Stomach (tissue), 19 donors: ENCODE results near the gene ZDHHC5. TPM values are rescaled to one million over a fixed set of nuclear protein-coding genes. Genes with fewer than 3 reads are reported as not detected.

Experiments used
- DNase-seq, 2 donors: peaks; one replicate each; pipeline versions ENCODE4 v3.0.0 to v3.0.0-alpha.2; 2013 to 2019
- H3K27ac ChIP-seq, 5 donors: fragments of 200-600 bp in 4 of 5; sonication (generic) in 4 of 5; one replicate each; pipeline ENCODE4 v1.5.1; 2013 to 2019; ENCODE audit warnings: mild to moderate bottlenecking in 1 of 5, moderate library complexity in 1 of 5
- H3K27me3 ChIP-seq, 3 donors: fragments of 200-600 bp; sonication (generic); one replicate each; pipeline ENCODE4 v1.5.1; 2017 to 2019; ENCODE audit warnings: mixed run types in 1 of 3
- H3K36me3 ChIP-seq, 4 donors: fragments of 200-600 bp; sonication (generic); 1 replicate in 3 of 4; 2 replicates in 1 of 4; pipeline ENCODE4 v1.5.1; 2016 to 2019
- H3K4me1 ChIP-seq, 4 donors: fragments of 200-600 bp; sonication (generic); one replicate each; pipeline ENCODE4 v1.5.1; 2016 to 2019
- H3K4me3 ChIP-seq, 4 donors: fragments of 200-600 bp; sonication (generic) in 3 of 4; one replicate each; pipeline ENCODE4 v1.5.1; 2016 to 2019; ENCODE audit warnings: mild to moderate bottlenecking in 1 of 4
- H3K9me3 ChIP-seq, 4 donors: fragments of 200-600 bp; sonication (generic); one replicate each; pipeline ENCODE4 v1.5.1; 2016 to 2019
- EP300 ChIP-seq: sonication (generic); formaldehyde crosslinking; IDR thresholded peaks from one replicate; pipeline ENCODE4 v1.6.1; 2017; ENCODE audit warnings: antibody characterized with exemption
- POLR2A ChIP-seq, 4 donors: fragments of 450-650 bp; IDR thresholded peaks; one replicate each; pipeline ENCODE4 v1.6.1; 2016; ENCODE audit warnings: antibody characterized with exemption in 4 of 4, control low read depth in 2 of 4, mild to moderate bottlenecking in 1 of 4, moderate library complexity in 1 of 4
- POLR2AphosphoS5 ChIP-seq, 3 donors: sonication (generic); formaldehyde crosslinking; IDR thresholded peaks; one replicate each; pipeline ENCODE4 v1.6.1; 2016; ENCODE audit warnings: antibody characterized with exemption in 3 of 3
- WGBS, 5 donors: extraction: QIAGEN DNeasy Blood & Tissue Kit in 3 of 5; methylation state at CpG; one replicate each; pipeline versions ENCODE4 v1.1.5 to v1.1.7; 2013 to 2018; 5-methylcytosine and 5-hydroxymethylcytosine counted together
- intact Hi-C: fragments of 100-400 bp; cut with DNase I; formaldehyde crosslinking; loops from one replicate; pipeline ENCODE4 v1.15.1; 2023; ENCODE audit warnings: low total_unique reads
- long read RNA-seq, 10 donors: transcript quantifications; one replicate each; lab custom pipeline, GENCODE V29; 2026
- polyA plus RNA-seq, 3 donors: library from polyadenylated mRNA; stranded (reverse); fragments of 200-250 nt; gene quantifications; one replicate each; pipeline ENCODE4 v1.2.3, GENCODE V29; 2013
- total RNA-seq, 5 donors: library from RNA; depleted of rRNA; stranded (reverse); fragments of >200 nt; gene quantifications; one replicate each; pipeline versions ENCODE4 v1.1.0 to v1.2.3, GENCODE V29; 2014 to 2016
- TF ChIP-seq, protein P1 (sequence below), 7 experiments: fragments of 450-650 bp in 4 of 7; fragments of 200-600 bp in 3 of 7; sonication (generic) in 3 of 7; IDR thresholded peaks; one replicate each; pipeline ENCODE4 v1.5.1; 2016 to 2019; ENCODE audit warnings: antibody characterized with exemption in 7 of 7, control low read depth in 2 of 7, mild to moderate bottlenecking in 1 of 7
- donor health status: healthy with polysubstance abuse.
- donor health status: Bipolar disorder and iron deficiency.
- donor health status: healthy.

The ZDHHC5 gene, protein sequence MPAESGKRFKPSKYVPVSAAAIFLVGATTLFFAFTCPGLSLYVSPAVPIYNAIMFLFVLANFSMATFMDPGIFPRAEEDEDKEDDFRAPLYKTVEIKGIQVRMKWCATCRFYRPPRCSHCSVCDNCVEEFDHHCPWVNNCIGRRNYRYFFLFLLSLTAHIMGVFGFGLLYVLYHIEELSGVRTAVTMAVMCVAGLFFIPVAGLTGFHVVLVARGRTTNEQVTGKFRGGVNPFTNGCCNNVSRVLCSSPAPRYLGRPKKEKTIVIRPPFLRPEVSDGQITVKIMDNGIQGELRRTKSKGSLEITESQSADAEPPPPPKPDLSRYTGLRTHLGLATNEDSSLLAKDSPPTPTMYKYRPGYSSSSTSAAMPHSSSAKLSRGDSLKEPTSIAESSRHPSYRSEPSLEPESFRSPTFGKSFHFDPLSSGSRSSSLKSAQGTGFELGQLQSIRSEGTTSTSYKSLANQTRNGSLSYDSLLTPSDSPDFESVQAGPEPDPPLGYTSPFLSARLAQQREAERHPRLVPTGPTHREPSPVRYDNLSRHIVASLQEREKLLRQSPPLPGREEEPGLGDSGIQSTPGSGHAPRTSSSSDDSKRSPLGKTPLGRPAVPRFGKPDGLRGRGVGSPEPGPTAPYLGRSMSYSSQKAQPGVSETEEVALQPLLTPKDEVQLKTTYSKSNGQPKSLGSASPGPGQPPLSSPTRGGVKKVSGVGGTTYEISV
- total RNA-seq (10 to 100 TPM; 21.0 to 72.8 (median 39.8) TPM), polyA plus RNA-seq (10 to 100 TPM; 11.2 to 21.9 (median 14.3) TPM)
- long read RNA-seq, donor 1, full-length matches to known transcripts = 1 of 6 reads
- long read RNA-seq, donor 1, partial matches to known transcripts = 5 of 6 reads
- long read RNA-seq, donor 1, other reads (novel, unspliced or antisense) = 0 of 6 reads
- long read RNA-seq, donor 2, full-length matches to known transcripts = 2 of 8 reads
- long read RNA-seq, donor 2, partial matches to known transcripts = 6 of 8 reads
- long read RNA-seq, donor 2, other reads (novel, unspliced or antisense) = 0 of 8 reads
- long read RNA-seq, donor 3, full-length matches to known transcripts = 1 of 1 reads
- long read RNA-seq, donor 3, partial matches to known transcripts = 0 of 1 reads
- long read RNA-seq, donor 3, other reads (novel, unspliced or antisense) = 0 of 1 reads
- long read RNA-seq, donor 4, full-length matches to known transcripts = 1 of 1 reads
- long read RNA-seq, donor 4, partial matches to known transcripts = 0 of 1 reads
- long read RNA-seq, donor 4, other reads (novel, unspliced or antisense) = 0 of 1 reads
- long read RNA-seq, donor 5, partial matches to known transcripts = 12 of 12 reads
- long read RNA-seq, donor 5, other reads (novel, unspliced or antisense) = 0 of 12 reads
- long read RNA-seq, donor 6, full-length matches to known transcripts = 8 of 46 reads
- long read RNA-seq, donor 6, partial matches to known transcripts = 38 of 46 reads
- long read RNA-seq, donor 6, other reads (novel, unspliced or antisense) = 0 of 46 reads
- long read RNA-seq, donor 7, full-length matches to known transcripts = 1 of 19 reads
- long read RNA-seq, donor 7, partial matches to known transcripts = 18 of 19 reads
- long read RNA-seq, donor 7, other reads (novel, unspliced or antisense) = 0 of 19 reads
- long read RNA-seq, donor 8, full-length matches to known transcripts = 1 of 6 reads
- long read RNA-seq, donor 8, partial matches to known transcripts = 5 of 6 reads
- long read RNA-seq, donor 8, other reads (novel, unspliced or antisense) = 0 of 6 reads
- long read RNA-seq, donor 9, partial matches to known transcripts = 45 of 51 reads
- long read RNA-seq, donor 9, other reads (novel, unspliced or antisense) = 6 of 51 reads
- long read RNA-seq, donor 10, full-length matches to known transcripts = 1 of 1 reads
- long read RNA-seq, donor 10, partial matches to known transcripts = 0 of 1 reads
- long read RNA-seq, donor 10, other reads (novel, unspliced or antisense) = 0 of 1 reads

DNA sequence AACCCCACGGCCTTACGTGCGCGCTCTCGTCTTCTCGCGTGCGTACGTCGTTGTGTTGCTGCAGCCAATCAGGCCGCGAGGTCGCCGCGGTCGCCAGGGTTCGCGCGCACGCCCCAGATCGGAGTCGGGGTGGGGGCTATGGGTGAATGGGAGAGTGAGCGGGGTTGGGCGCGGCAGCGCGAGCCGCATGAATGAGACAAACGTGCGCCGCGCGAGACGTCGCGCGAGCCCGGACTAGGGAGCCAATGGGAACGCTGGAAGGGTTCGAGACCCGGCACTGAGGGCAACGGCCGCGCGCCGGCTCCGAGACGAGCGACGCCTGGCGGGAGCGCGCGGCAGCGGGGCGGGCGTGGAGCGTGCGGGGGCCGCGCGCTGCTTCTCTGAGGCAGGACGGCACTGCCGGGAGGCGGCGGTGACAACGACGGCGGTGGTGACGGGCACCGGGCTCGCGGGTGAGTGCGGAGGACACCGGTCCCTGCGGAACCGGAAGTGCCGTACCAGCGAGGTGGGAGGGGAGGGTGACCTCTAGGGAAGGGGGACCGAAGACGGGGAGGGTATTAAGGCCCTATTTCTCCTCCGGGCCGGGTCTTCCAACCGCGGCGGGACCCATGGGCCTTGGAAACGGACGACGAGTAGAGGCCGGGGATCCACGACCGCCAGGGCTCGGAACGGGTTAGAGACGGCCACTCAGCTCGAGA, at the start of gene ZDHHC5:
Gene ZDHHC5, plus strand, starts transcription at position 379 of the 698 bp plus-strand sequence. CDS start 4,977 bp downstream, outside the sequence.
- WGBS, 5 donors = 0 to 1% (median 0%) methylated on average over 60 to 96 of the region's 96 CpGs
- no peaks in the 10 kb centered on the region for H3K27me3 ChIP-seq
- peak within 1 kb of the TSS; percentile 67 to 97 (median 80) for H3K4me3 ChIP-seq
- intact Hi-C loops = no loop called here
- peaks cover 17 to 50% (median 38%) of the 10 kb centered on the region in 4 donors for H3K4me1 ChIP-seq
- no peaks in the 10 kb centered on the region for H3K9me3 ChIP-seq
- TF ChIP-seq POLR2AphosphoS5 (IDR thresholded peaks at IDR 0.05) (peak; percentile 65 to 91 (median 83)), EP300 (peak; percentile 23), POLR2A (IDR thresholded peaks at IDR 0.05) (peak in 1 of 4 donors; percentile 62)
- TF ChIP-seq, protein P1, sequence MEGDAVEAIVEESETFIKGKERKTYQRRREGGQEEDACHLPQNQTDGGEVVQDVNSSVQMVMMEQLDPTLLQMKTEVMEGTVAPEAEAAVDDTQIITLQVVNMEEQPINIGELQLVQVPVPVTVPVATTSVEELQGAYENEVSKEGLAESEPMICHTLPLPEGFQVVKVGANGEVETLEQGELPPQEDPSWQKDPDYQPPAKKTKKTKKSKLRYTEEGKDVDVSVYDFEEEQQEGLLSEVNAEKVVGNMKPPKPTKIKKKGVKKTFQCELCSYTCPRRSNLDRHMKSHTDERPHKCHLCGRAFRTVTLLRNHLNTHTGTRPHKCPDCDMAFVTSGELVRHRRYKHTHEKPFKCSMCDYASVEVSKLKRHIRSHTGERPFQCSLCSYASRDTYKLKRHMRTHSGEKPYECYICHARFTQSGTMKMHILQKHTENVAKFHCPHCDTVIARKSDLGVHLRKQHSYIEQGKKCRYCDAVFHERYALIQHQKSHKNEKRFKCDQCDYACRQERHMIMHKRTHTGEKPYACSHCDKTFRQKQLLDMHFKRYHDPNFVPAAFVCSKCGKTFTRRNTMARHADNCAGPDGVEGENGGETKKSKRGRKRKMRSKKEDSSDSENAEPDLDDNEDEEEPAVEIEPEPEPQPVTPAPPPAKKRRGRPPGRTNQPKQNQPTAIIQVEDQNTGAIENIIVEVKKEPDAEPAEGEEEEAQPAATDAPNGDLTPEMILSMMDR (IDR thresholded peaks at IDR 0.05) = peak in 4 of 7 experiments; percentile 19 to 78 (median 51)
- H3K27ac ChIP-seq = peak within 1 kb of the TSS; percentile 90 to 99 (median 98)
- peaks cover 9 to 17% (median 15%) of the 10 kb centered on the region in 4 donors for H3K36me3 ChIP-seq
- DNase-seq = peak; percentile 99 to 100

DNA sequence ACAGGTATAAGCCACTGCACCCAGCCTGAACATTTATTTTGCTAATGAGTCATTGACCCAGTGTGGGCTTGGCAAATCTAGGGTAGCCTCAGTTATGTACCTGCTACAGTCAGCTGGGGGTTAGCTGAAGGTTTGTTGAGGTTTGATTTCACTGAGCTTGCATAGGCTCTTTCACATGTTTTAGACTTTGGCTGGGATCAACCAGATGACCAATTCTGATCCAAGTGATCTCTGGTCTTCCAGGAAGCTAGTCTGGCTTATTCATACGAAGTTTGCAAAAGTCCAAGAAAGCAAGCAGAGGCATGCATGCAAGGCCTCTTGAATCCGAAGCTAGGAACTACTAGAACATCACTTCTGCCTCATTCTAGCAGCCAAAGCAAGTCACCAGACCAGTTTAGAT, 49.5 kb upstream of the ZDHHC5 start:
- no peaks in the 10 kb centered on the region for H3K4me1 ChIP-seq
- no peak overlapping the region for H3K27ac ChIP-seq
- TF ChIP-seq POLR2AphosphoS5 (IDR thresholded peaks at IDR 0.05) = no peak
- no peak for TF ChIP-seq EP300
- TF ChIP-seq POLR2A (IDR thresholded peaks at IDR 0.05) = no peak
- TF ChIP-seq, protein P1 (IDR thresholded peaks at IDR 0.05) = no peak
- DNase-seq = no peak
- H3K4me3 ChIP-seq = no peak overlapping the region
- H3K9me3 ChIP-seq = peaks cover 0 to 13% (median 8%) of the 10 kb centered on the region in 4 donors
- WGBS, 5 donors = 72 to 86% (median 73%) methylated on average over 2 of the region's 2 CpGs
- no peaks in the 10 kb centered on the region for H3K27me3 ChIP-seq
- peaks cover 7 to 36% (median 31%) of the 10 kb centered on the region in 4 donors for H3K36me3 ChIP-seq
- intact Hi-C loops = no loop called here

DNA sequence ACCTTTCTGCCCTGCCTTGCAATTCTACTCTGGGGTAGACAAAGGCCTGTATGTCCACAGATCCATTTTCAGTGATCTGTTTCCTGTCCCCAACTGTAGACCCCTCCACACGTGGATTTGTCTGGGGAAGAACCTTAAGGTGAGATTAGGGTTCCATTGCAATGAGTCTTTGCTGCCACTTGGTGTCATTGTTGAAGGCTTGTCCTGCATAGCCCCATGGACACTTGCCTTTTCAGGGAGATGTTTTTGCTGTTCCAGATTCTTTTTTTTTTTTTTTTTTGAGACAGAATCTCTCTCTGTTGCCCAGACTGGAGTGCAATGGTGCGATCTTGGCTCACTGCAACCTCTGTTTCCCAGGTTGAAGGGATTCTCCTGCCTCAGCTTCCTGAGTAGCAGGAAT, 48.6 kb upstream of the ZDHHC5 start:
- Histone ChIP-seq H3K9me3 (peaks cover 0 to 13% (median 8%) of the 10 kb centered on the region in 4 donors), H3K4me3 (no peak overlapping the region), H3K27ac (no peak overlapping the region), H3K4me1 (no peaks in the 10 kb centered on the region), H3K27me3 (no peaks in the 10 kb centered on the region), H3K36me3 (peaks cover 2 to 27% (median 23%) of the 10 kb centered on the region in 4 donors)
- DNase-seq = no peak
- TF ChIP-seq EP300 (no peak), POLR2A (IDR thresholded peaks at IDR 0.05) (no peak), POLR2AphosphoS5 (IDR thresholded peaks at IDR 0.05) (no peak)
- intact Hi-C loops = no loop called here
- WGBS, 5 donors = 79 to 93% (median 82%) methylated on average over 2 of the region's 2 CpGs
